ENCODE data around the gene GRWD1.

Gene GRWD1

DNA sequence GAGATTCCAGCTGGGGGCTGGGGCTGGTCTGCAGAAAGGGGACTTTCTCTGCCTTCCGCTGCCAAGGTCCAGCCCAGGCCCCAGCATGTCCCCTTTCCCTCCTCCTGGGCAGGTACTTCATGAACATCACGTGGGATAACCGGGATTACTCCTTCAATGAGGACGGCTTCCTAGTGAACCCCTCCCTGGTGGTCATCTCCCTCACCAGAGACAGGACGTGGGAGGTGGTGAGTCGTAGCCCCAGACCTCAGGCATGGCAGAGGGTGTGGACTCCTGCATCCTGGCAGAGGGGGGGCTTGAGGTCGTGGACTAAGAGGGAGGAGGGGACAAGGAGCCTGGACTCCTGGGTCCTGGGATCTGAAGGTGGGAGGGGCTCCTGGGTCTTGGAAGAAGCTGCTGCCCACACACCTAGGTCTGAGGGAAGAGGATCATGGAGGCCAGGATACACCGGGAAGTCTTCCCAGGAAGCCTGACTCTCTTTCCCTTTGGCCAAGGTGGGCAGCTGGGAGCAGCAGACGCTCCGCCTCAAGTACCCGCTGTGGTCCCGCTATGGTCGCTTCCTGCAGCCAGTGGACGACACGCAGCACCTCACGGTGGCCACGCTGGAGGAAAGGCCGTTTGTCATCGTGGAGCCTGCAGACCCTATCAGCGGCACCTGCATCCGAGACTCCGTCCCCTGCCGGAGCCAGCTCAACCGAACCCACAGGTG, 31.8 kb upstream of the GRWD1 start:
- TF ChIP-seq, protein P1, sequence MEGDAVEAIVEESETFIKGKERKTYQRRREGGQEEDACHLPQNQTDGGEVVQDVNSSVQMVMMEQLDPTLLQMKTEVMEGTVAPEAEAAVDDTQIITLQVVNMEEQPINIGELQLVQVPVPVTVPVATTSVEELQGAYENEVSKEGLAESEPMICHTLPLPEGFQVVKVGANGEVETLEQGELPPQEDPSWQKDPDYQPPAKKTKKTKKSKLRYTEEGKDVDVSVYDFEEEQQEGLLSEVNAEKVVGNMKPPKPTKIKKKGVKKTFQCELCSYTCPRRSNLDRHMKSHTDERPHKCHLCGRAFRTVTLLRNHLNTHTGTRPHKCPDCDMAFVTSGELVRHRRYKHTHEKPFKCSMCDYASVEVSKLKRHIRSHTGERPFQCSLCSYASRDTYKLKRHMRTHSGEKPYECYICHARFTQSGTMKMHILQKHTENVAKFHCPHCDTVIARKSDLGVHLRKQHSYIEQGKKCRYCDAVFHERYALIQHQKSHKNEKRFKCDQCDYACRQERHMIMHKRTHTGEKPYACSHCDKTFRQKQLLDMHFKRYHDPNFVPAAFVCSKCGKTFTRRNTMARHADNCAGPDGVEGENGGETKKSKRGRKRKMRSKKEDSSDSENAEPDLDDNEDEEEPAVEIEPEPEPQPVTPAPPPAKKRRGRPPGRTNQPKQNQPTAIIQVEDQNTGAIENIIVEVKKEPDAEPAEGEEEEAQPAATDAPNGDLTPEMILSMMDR (IDR thresholded peaks at IDR 0.05; ENCODE audit: extremely low read depth, missing control alignments): no peak
- no peak for DNase-seq (ENCODE audit: low spot score)

DNA sequence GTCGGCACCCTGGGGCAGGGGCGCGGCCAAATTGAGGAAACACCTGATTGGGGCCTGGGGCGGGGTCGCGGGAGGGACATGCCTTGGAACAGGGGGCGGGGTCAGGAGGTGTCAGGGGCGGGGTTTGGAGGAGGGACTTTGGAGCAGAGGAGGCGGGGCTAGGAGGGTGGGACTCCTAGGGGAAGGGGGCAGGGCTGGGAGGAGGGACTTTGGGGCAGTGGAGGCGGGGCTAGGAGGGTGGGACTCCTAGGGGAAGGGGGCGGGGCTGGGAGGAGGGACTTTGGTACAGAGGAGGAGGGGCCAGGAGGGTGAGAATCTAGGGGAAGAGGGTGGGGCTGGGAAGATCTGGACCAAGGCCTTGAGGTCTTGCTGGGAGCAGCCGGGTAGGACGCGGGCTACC, 30.4 kb upstream of the GRWD1 start:
- TF ChIP-seq, protein P1 (IDR thresholded peaks at IDR 0.05; ENCODE audit: extremely low read depth, missing control alignments): no peak
- DNase-seq (ENCODE audit: low spot score): peak; percentile 74

DNA sequence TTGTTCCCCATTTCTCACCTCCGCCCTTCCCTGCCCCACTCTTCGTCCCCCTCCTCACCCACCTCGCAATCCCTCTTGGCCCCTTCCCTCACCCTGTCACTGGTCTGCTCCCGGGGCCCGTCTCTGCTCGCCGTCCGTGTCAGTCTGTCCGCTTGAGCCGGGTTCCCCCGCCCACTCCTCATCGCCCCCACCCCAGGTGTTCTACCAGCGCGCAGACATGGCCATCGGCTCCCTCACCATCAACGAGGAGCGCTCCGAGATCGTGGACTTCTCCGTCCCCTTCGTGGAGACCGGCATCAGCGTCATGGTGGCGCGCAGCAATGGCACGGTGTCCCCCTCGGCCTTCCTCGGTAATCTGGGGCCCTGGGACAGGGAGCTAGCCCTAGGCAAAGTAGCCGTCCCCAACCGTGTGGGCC, 30.0 kb upstream of the GRWD1 start:
- no peak for DNase-seq (ENCODE audit: low spot score)
- TF ChIP-seq, protein P1 (IDR thresholded peaks at IDR 0.05; ENCODE audit: extremely low read depth, missing control alignments): no peak

- TF ChIP-seq, protein P1 (IDR thresholded peaks at IDR 0.05; ENCODE audit: extremely low read depth, missing control alignments): no peak
- DNase-seq (ENCODE audit: low spot score): no peak
These were observed 28.4 kb upstream of the GRWD1 start for GRCh38 chr19:48417421-48417820.

DNA sequence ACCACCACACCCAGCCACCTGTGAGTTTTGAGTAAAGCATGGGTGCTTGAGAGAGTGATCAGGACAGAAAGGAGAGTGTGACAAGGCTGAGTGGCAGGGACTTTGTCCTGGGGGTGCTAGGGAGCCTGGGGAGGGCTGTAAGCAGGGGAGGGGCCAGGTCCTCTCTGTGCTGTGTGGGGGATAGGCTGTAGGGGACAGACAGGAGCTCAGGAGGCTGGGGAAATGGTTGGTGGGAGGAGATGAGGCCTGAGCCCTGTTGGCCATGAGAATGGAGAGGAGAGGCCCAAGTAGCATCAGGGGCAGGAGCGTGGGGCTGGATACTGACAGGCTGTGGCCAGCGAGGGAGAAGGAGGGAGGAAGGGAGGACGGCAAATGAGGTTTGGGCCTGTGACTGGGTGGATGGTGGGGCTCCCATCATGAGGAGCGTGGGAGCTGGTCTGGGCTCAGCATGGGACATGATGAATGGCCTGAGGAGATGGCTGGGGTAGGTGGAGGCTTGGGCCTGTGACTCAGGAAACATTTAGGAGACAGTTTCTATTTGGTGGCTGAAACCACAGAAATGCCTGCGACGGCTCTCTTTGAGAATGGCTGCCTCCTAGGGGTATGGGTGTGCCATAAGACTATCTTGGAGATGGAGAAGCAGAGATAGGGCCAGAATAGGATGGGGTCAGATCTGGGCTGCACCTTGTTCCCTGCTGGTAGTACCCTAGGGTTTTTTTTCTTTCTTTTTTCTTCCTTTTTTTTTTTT, 27.3 kb upstream of the GRWD1 start:
- peak; percentile 7 for DNase-seq (ENCODE audit: low spot score)

GRCh38 chr19:48419158-48419920, 26.4 kb upstream of the GRWD1 start:
- DNase-seq (ENCODE audit: low spot score): peak; percentile 83
- TF ChIP-seq, protein P1 (IDR thresholded peaks at IDR 0.05; ENCODE audit: extremely low read depth, missing control alignments): no peak

More for the DNA sequence above, 27.3 kb upstream of the GRWD1 start:
- TF ChIP-seq, protein P1 (IDR thresholded peaks at IDR 0.05; ENCODE audit: extremely low read depth, missing control alignments): no peak

GRCh38 chr19:48421548-48421947, 24.2 kb upstream of the GRWD1 start:
- DNase-seq (ENCODE audit: low spot score): no peak
- TF ChIP-seq, protein P1 (IDR thresholded peaks at IDR 0.05; ENCODE audit: extremely low read depth, missing control alignments): no peak

Data from GM20000 (cell line).